NCI-H1436 (cell line): ENCODE measurements around the gene CXCL3.
"Not testable (repeated sequence)": the region's sequence is repeated elsewhere in the genome, so short reads cannot be mapped to it uniquely, and the experiment has no call there.

Experiments
- DNase-seq: peaks from one replicate; lab custom pipeline; 2025; lab: John Stamatoyannopoulos, UW

Gene CXCL3

GRCh38 chr4:74038425-74039314 is at the start of gene CXCL3:
CXCL3 (minus strand) TSS chr4:74038689; CDS start chr4:74038611, 78 bp downstream.
- no peak for DNase-seq

GRCh38 chr4:74087481-74087880 is 49.0 kb upstream of the CXCL3 start:
- no peak for DNase-seq

- DNase-seq = no peak
Measured at GRCh38 chr4:74085669-74086068, 47.2 kb upstream of the CXCL3 start.

DNA sequence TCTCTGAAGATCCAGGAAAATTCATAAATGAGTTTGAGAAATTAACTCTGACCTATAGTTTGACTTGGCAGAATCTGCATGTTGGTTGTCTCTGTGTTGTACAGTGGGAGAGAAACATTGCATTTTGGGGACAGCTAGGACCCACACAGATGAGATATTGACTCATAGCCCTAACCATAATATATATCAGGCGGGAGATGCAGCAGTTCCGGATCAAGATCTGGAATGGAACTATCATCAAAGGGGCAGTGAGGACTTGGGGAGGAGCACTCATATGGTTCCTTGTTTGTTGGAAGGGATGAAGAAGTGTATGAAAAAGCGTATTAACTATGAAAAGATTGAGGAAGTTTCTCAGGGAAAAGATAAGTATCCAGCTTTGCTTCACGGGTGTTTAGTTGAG is 46.5 kb upstream of the CXCL3 start:
- no peak for DNase-seq

- no peak for DNase-seq
Measured at GRCh38 chr4:74083546-74083945, 45.1 kb upstream of the CXCL3 start.

DNA sequence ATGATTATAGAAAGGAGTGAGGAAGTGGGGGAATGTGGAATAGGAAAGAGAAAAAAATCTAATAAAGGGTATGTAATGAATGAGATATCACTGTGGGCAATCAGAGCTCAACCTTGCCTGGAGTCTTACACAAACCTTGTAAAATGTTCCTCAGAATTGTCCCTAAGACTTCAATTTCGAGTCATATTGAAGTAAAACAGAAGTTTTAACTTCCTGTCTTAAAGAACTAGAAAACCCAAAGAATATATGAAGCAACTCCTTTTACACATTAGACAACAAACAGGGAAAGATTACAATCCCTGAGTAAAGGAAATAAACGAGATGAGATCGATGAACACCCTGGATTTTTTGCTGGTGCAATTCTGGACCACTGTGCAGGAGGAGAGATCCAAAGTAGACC is 42.5 kb upstream of the CXCL3 start:
- no peak for DNase-seq

DNA sequence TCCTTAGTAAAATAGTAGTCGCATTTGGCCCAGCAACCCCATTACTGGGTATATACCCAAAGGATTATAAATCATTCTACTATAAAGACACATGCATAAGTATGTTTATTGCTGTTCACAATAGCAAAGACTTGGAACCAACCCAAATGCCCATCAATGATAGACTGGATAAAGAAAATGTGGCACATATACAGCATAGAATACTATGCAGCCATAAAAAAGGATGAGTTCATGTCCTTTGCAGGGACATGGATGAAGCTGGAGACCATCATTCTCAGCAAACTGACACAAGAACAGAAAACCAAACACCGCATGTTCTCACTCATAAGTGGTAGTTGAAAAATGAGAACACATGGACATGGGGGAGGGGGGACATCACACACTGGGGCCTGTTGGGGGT is 41.9 kb upstream of the CXCL3 start:
- not testable (repeated sequence) for DNase-seq

DNA sequence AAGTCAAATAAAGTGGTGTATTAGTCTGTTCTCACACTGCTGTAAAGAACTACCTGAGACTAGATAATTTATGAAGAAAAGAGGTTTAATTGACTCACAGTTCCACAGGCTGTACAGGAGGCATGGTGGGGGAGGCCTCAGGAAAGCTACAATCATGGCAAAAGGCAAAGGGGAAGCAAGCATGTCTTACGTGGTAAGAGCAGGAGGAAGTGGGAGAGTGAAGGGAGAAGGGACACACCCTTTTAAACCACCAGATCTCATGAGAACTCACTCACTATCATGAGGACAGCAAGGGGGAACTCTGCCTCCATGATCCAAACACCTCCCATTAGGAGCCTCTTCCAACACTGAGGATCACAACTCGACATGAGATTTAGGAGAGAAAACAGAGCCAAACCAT is 40.5 kb upstream of the CXCL3 start:
- DNase-seq = not testable (repeated sequence)

DNA sequence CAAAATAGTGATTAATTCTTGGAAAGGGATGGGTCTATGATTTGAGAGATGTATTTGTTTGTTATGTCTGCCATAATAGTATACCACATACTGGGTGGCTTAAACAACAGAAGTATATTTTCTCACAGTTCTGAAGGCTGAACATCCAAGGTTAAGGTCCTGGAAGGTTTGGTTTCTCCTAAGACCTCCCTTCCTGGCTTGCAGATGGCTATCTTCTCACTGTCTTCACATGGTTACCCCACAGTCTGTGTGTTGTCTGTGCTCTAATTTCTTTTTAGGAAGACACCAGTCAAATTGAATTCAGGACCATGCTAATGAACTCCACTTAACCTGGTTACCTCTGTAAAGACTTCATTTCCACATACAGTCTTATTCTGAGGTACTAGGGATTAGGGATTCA is 34.9 kb upstream of the CXCL3 start:
- DNase-seq = no peak

GRCh38 chr4:74072739-74073138 is 34.2 kb upstream of the CXCL3 start:
- no peak for DNase-seq

GRCh38 chr4:74067586-74067985 is 29.1 kb upstream of the CXCL3 start:
- no peak for DNase-seq

DNA sequence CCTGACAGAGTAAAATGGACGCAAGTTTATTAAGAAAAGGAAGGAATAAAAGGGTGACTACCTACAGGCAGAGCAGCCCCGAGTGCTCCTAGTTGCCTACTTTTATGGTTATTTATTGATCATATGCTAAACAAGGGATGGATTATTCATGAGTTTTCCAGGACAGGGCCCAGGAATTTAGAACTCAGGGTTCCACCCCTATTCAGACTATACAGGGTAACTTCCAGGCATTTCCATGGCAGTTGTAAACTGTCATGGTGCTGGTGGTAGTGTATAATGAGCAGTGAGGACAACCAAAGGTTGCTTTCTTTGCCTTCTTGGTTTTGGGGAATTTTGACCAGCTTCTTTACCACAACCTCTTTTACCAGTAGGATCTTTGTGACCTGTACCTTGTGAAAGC is 27.7 kb upstream of the CXCL3 start:
- DNase-seq = no peak

DNA sequence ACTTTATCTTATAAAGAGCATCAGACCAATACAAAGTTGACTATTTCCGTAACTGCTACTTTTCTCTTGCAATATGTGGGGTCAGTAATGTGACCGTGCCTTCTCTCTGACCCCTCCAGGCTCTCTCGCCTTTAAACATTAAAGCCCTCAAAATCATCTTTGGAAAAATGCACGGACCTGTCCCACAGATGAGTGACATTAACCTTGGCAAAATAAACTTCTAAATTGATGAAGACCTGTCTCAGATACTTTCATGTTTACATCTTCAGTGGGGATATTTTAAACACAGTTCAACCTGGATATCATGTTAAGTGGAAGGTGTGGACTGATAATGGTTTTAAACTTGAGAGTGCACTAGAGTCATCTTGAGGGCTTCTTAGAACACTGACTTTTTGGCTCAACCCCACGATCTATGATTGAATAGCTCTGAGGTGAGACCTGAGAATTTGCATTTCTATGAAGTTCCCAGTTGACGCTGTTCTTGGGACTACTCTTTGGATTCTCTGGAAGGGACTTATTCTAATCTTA is 26.7 kb upstream of the CXCL3 start:
- DNase-seq = no peak

DNA sequence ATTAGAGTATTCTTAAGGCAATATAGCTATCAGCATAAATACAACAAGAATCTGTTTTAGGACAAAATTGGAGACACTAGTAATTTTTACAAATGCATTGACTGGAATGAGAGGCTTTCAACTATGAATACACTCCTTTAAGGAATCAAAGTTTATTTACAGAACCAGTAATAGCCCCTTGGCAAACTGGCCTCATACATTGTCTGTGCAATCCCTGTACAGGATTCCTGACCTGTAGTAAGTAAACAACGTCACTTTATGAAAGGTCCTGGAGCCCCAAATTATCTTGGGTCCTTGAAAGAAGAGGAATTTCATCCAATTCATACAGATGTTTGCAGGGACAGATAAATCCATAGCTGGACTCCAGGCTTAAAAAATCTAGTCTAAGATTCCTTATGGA is 25.4 kb upstream of the CXCL3 start:
- no peak for DNase-seq

GRCh38 chr4:74062953-74063352 is 24.5 kb upstream of the CXCL3 start:
- no peak for DNase-seq

DNA sequence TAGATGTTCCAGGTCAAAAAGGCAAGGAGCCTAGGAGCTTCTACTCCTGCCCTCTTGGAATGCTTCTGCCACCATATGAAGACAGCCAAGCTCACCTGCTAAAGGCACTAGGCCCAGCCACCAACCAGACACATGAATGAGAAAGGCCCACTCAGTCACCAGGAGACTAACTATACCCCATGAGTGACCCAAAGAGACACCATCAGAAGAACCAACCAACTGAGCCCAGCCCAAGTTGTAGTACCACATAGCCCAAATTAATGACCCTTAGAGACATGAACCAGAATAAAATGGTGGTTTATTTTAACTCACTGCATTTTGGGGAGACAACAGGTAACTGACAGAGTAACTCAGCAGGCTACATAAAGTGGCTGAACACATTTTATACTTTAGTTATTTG is 22.9 kb upstream of the CXCL3 start:
- no peak for DNase-seq

- DNase-seq = no peak
Measured at GRCh38 chr4:74059161-74059829, 20.8 kb upstream of the CXCL3 start.

DNA sequence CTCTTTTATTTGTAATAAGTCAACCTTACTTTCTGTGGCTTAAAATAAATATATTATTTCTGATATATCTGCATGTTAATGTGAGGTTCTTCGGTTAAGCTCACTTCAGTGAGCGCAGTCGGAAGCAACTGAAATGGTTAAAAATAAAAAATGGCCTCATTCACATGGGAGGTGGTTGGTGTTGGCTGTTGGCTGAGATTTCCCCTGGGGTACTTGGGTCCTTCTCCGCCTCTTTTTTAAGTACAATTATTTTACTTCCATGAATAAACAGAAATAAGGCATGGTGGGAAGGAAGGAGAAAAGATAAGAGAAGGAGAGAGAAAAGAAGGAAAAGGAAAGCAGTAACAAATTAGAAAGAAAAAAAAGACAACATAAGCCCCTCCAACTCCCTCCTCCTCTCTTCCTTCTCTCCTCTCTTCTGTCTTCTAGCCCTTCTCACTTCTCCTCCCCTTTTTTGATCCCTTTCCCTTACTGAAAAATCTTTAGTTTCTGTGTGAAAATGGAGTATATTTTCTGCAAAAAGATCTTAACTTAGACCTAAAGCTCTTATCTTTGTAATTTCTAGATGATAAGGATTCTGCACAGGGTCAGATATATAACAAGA is 19.7 kb upstream of the CXCL3 start:
- no peak for DNase-seq

DNA sequence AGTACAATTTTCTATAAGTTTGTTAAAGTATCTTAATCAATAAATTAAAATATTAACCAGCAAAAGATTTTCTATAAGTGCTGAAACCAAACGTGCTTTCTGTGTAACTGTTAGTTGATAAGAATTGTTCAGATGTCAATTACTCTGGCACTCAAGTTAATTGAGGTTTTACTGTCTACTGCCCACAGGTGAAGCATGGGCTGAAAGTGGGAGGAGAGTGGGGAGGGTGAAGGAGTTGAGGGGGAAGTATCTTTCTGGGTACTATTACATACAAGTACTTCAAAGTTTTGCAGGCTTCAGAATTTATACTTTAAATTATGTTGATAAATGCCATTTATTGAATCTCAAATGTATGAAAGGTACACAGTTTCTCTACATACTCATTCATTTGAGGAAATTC is 19.1 kb upstream of the CXCL3 start:
- DNase-seq = no peak

- DNase-seq = no peak
Measured at GRCh38 chr4:74056858-74057562, 18.5 kb upstream of the CXCL3 start.

GRCh38 chr4:74056114-74056857 is 17.8 kb upstream of the CXCL3 start:
- DNase-seq = no peak
